Peyer's patch (tissue), 4 donors: ENCODE measurements around the gene CUL5. TPM values are rescaled to one million over a fixed set of nuclear protein-coding genes. Genes with fewer than 3 reads are reported as not detected.

Experiments
- DNase-seq, 3 donors: peaks; one replicate each; pipeline ENCODE4 v3.0.0-alpha.2; 2017 to 2019
- H3K27ac ChIP-seq, 4 donors: fragments of 200-600 bp; sonication (generic); one replicate each; pipeline ENCODE4 v1.5.1; 2016 to 2019
- H3K27me3 ChIP-seq, 2 donors: fragments of 200-600 bp; sonication (generic); one replicate each; pipeline ENCODE4 v1.5.1; 2019
- H3K36me3 ChIP-seq, 3 donors: fragments of 200-600 bp; sonication (generic); one replicate each; pipeline ENCODE4 v1.5.1; 2016 to 2019
- H3K4me1 ChIP-seq, 4 donors: fragments of 200-600 bp; sonication (generic); one replicate each; pipeline ENCODE4 v1.5.1; 2016 to 2019
- H3K4me3 ChIP-seq, 4 donors: fragments of 200-600 bp; sonication (generic); 1 replicate in 3 of 4; 2 replicates in 1 of 4; pipeline ENCODE4 v1.5.1; 2016 to 2019; ENCODE audit warnings: mild to moderate bottlenecking in 1 of 4
- H3K9me3 ChIP-seq, 4 donors: fragments of 200-600 bp; sonication (generic); one replicate each; pipeline ENCODE4 v1.5.1; 2016 to 2019; ENCODE audit warnings: mild to moderate bottlenecking in 1 of 4
- POLR2A ChIP-seq, 2 donors: fragments of 450-650 bp; IDR thresholded peaks; one replicate each; pipeline ENCODE4 v1.5.1; 2017; ENCODE audit warnings: antibody characterized with exemption in 2 of 2, mild to moderate bottlenecking in 2 of 2, moderate library complexity in 2 of 2
- total RNA-seq, 4 donors: library from RNA; depleted of rRNA; stranded (reverse); fragments of >200 nt; gene quantifications; one replicate each; pipeline ENCODE4 v1.1.0, GENCODE V29; 2016
- TF ChIP-seq, protein P1 (sequence below), 6 experiments: fragments of 450-650 bp in 4 of 6; fragments of 200-600 bp in 2 of 6; sonication (generic) in 1 of 6; IDR thresholded peaks; one replicate each; pipeline ENCODE4 v1.5.1; 2017 to 2019; ENCODE audit warnings: antibody characterized with exemption in 6 of 6, mild to moderate bottlenecking in 3 of 6, moderate library complexity in 1 of 6

CUL5 gene
- total RNA-seq, 4 donors from 2014 or later: 23.1 to 43.7 (median 33.0) TPM

DNA sequence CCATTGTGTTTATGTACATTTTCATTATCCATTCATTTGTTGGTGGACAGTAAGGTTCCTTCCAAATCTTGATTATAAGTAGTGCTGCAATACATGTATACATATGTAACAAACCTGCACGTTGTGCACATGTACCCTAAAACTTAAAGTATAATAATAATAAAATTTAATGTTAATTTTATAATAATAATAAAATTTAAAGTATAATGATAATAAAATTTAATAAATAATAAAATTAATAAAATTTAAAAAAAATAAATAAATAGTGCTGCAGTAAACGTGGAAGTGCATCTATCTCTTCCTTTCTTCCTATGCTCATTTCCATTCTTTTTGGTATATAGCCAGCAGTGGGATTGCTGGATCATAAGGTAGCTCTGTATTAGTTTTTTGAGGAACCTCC, 54.7 kb downstream of the CUL5 start:
- no peak overlapping the region for H3K4me3 ChIP-seq
- H3K27me3 ChIP-seq: no peaks in the 10 kb centered on the region
- no peaks in the 10 kb centered on the region for H3K4me1 ChIP-seq
- no peaks in the 10 kb centered on the region for H3K9me3 ChIP-seq
- peaks cover 0 to 54% (median 0%) of the 10 kb centered on the region in 3 donors for H3K36me3 ChIP-seq
- no peak overlapping the region for H3K27ac ChIP-seq
- no peak for DNase-seq
- TF ChIP-seq POLR2A (IDR thresholded peaks at IDR 0.05): no peak
- TF ChIP-seq, protein P1, sequence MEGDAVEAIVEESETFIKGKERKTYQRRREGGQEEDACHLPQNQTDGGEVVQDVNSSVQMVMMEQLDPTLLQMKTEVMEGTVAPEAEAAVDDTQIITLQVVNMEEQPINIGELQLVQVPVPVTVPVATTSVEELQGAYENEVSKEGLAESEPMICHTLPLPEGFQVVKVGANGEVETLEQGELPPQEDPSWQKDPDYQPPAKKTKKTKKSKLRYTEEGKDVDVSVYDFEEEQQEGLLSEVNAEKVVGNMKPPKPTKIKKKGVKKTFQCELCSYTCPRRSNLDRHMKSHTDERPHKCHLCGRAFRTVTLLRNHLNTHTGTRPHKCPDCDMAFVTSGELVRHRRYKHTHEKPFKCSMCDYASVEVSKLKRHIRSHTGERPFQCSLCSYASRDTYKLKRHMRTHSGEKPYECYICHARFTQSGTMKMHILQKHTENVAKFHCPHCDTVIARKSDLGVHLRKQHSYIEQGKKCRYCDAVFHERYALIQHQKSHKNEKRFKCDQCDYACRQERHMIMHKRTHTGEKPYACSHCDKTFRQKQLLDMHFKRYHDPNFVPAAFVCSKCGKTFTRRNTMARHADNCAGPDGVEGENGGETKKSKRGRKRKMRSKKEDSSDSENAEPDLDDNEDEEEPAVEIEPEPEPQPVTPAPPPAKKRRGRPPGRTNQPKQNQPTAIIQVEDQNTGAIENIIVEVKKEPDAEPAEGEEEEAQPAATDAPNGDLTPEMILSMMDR (IDR thresholded peaks at IDR 0.05): no peak

DNA sequence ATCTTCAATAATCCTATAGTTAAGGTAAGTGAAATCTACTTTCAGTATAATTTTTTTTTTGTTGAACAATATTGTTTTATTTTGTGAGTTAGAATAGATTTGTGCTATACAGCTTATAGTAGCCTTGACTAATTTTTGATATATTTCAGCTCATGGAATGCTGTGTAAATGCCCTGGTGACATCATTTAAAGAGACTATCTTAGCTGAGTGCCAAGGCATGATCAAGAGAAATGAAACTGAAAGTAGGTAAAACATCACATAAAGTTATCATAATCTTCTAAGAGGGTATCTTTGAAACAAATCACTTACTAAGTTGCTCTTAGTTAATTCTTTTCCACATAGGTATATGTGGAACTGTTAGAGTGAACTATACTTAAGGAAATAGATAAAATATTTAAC, 61.2 kb downstream of the CUL5 start:
- no peaks in the 10 kb centered on the region for H3K27me3 ChIP-seq
- H3K36me3 ChIP-seq: peaks cover 0 to 34% (median 0%) of the 10 kb centered on the region in 3 donors
- no peaks in the 10 kb centered on the region for H3K4me1 ChIP-seq
- H3K4me3 ChIP-seq: no peak overlapping the region
- H3K9me3 ChIP-seq: no peaks in the 10 kb centered on the region
- TF ChIP-seq, protein P1 (IDR thresholded peaks at IDR 0.05): no peak
- no peak for TF ChIP-seq POLR2A (IDR thresholded peaks at IDR 0.05)
- DNase-seq: no peak
- no peak overlapping the region for H3K27ac ChIP-seq

DNA sequence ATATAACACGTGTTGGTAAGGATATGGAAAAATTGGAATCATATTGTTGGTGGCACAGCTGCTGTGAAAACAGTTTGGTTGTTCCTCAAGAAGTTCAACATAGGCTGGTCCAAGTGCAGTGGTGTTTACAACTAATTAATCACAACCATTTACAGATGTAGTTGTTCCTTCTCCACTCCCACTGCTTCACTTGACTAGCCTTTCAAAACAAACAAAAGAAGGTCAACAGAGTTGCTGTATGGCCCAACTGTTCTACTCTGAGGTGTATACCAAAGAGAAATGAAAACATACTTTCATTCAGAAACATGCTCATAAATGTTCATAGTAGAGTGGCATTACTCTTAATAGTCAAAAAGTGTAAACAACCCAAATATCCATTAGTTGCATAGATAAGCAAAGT, 76.1 kb downstream of the CUL5 start:
- Histone ChIP-seq H3K27ac (no peak overlapping the region), H3K27me3 (no peaks in the 10 kb centered on the region), H3K4me3 (no peak overlapping the region), H3K4me1 (no peaks in the 10 kb centered on the region), H3K36me3 (peaks cover 0 to 52% (median 0%) of the 10 kb centered on the region in 3 donors), H3K9me3 (no peaks in the 10 kb centered on the region)
- DNase-seq: no peak
- TF ChIP-seq, protein P1 (IDR thresholded peaks at IDR 0.05): no peak
- no peak for TF ChIP-seq POLR2A (IDR thresholded peaks at IDR 0.05)

DNA sequence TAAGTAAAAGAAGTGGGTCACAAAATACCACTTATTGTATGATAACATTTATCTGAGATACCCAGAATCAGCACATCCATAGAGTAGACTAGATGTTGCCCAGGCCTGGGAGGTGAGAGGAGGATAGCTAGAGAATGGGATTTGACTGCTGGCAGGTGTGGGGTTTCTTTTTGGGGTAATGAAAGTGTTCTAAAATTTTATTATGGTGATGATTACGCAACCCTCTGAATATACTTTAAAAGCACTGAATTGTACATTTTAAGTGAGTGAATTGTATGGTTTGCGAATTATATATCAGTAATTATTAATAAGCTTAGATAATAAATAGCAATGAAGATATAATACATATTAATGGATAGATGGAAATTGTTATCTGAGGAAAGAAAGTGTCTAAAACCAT, 77.0 kb downstream of the CUL5 start:
- Histone ChIP-seq H3K27ac (no peak overlapping the region), H3K36me3 (peaks cover 0 to 45% (median 0%) of the 10 kb centered on the region in 3 donors), H3K4me1 (no peaks in the 10 kb centered on the region), H3K27me3 (no peaks in the 10 kb centered on the region), H3K9me3 (no peaks in the 10 kb centered on the region), H3K4me3 (no peak overlapping the region)
- TF ChIP-seq POLR2A (IDR thresholded peaks at IDR 0.05): no peak
- TF ChIP-seq, protein P1 (IDR thresholded peaks at IDR 0.05): no peak
- no peak for DNase-seq

DNA sequence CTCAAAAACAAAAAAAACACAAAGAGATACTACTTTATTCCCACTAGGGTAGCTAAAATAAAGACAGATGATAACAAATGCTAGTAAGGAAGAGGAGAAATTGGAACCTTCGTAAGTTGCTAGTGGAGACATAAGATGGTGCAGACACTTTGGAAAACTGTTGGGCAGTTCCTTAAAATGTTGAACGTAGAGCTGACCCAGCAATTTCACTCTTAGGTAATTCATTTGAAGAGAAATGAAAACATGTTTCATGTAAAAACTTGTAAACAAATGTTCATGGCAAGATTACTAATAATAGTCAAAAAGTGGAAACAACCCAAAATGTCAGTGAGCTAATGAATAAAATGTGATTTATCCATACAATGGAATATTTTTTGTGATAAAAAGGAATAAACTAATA, 83.4 kb downstream of the CUL5 start:
- Histone ChIP-seq H3K27me3 (no peaks in the 10 kb centered on the region), H3K4me3 (no peak overlapping the region), H3K27ac (no peak overlapping the region), H3K36me3 (peaks cover 0 to 48% (median 0%) of the 10 kb centered on the region in 3 donors), H3K4me1 (no peaks in the 10 kb centered on the region), H3K9me3 (no peaks in the 10 kb centered on the region)
- no peak for TF ChIP-seq POLR2A (IDR thresholded peaks at IDR 0.05)
- TF ChIP-seq, protein P1 (IDR thresholded peaks at IDR 0.05): no peak
- no peak for DNase-seq
